ENCODE data around the gene THRB. TPM values are rescaled to one million over a fixed set of nuclear protein-coding genes. Genes with fewer than 3 reads are reported as not detected.

THRB gene
- total RNA-seq, 1 donor from 2014 or later = 22.8 TPM

DNA sequence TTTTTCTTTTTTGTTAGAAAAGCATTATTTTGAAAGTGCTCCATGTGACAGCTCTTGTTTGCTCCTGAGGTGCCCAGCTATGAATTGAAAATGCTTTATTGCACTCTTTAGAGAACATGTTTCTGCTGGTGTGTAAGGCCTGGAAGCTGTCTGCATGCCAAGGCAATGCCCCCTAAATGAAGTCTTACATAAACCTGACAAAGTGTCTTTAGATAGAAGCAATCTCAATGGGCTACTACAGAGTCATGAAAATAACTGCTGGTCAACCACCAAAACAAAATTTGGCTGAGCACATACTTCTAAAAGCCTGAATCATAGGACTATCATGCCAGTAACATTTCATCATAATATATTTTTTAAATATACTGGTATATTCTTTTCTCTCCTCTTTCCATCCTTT, 178.7 kb downstream of the THRB start:
- Histone ChIP-seq H3K4me3 (no peak overlapping the region), H3K4me1 (peaks cover 12% of the 10 kb centered on the region), H3K27ac (no peak overlapping the region), H3K9me3 (no peaks in the 10 kb centered on the region), H3K36me3 (no peaks in the 10 kb centered on the region), H3K27me3 (no peaks in the 10 kb centered on the region)
- intact Hi-C loops (cut with DNase I) = loop anchor here (5.0 kb wide), 1 partner anchor 1546 kb away; no protein-coding TSS in a partner anchor
- TF ChIP-seq POLR2A (IDR thresholded peaks at IDR 0.05) = no peak
- TF ChIP-seq, protein P1, sequence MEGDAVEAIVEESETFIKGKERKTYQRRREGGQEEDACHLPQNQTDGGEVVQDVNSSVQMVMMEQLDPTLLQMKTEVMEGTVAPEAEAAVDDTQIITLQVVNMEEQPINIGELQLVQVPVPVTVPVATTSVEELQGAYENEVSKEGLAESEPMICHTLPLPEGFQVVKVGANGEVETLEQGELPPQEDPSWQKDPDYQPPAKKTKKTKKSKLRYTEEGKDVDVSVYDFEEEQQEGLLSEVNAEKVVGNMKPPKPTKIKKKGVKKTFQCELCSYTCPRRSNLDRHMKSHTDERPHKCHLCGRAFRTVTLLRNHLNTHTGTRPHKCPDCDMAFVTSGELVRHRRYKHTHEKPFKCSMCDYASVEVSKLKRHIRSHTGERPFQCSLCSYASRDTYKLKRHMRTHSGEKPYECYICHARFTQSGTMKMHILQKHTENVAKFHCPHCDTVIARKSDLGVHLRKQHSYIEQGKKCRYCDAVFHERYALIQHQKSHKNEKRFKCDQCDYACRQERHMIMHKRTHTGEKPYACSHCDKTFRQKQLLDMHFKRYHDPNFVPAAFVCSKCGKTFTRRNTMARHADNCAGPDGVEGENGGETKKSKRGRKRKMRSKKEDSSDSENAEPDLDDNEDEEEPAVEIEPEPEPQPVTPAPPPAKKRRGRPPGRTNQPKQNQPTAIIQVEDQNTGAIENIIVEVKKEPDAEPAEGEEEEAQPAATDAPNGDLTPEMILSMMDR (IDR thresholded peaks at IDR 0.05) = no peak
- no peak for TF ChIP-seq POLR2AphosphoS5 (IDR thresholded peaks at IDR 0.05; ENCODE audit: insufficient read depth in 1 of 2, low read depth in 1 of 2)
- DNase-seq (ENCODE audit: extremely low spot score in 2 of 2) = no peak

DNA sequence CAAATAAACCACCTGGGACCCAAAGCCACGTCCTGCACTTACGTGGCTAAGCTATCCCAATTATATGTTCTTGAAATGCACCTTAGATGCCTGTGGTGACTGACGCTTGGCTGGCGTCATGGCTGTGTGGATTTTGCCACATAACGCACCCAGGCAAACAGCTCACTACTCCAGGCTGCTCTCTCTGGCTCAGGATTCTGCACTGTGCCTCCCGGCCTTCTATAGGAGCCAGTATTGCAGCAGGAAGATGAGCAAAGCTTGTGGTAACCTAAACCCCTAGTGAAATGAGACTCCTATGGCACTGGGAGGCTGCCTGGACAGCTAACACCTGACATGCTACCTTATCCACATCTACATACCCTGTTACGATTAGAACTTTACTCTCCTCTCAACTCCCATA, 179.3 kb downstream of the THRB start:
- no peaks in the 10 kb centered on the region for H3K9me3 ChIP-seq
- no peak for TF ChIP-seq POLR2AphosphoS5 (IDR thresholded peaks at IDR 0.05; ENCODE audit: insufficient read depth in 1 of 2, low read depth in 1 of 2)
- no peak for TF ChIP-seq POLR2A (IDR thresholded peaks at IDR 0.05)
- TF ChIP-seq, protein P1 (IDR thresholded peaks at IDR 0.05) = no peak
- H3K4me1 ChIP-seq = peaks cover 12% of the 10 kb centered on the region
- H3K27me3 ChIP-seq = no peaks in the 10 kb centered on the region
- H3K36me3 ChIP-seq = no peaks in the 10 kb centered on the region
- DNase-seq (ENCODE audit: extremely low spot score in 2 of 2) = no peak
- no peak overlapping the region for H3K27ac ChIP-seq
- no peak overlapping the region for H3K4me3 ChIP-seq
- intact Hi-C loops (cut with DNase I) = loop anchor here (5.0 kb wide), 1 partner anchor 1547 kb away; no protein-coding TSS in a partner anchor

GRCh38 chr3:24311881-24312280, 182.8 kb downstream of the THRB start:
- DNase-seq (ENCODE audit: extremely low spot score in 2 of 2) = no peak
- H3K4me1 ChIP-seq = peaks cover 12% of the 10 kb centered on the region
- H3K9me3 ChIP-seq = no peaks in the 10 kb centered on the region
- TF ChIP-seq POLR2A (IDR thresholded peaks at IDR 0.05) (no peak), POLR2AphosphoS5 (IDR thresholded peaks at IDR 0.05; ENCODE audit: insufficient read depth in 1 of 2, low read depth in 1 of 2) (no peak)
- TF ChIP-seq, protein P1 (IDR thresholded peaks at IDR 0.05) = no peak
- H3K36me3 ChIP-seq = no peaks in the 10 kb centered on the region
- intact Hi-C loops (cut with DNase I) = no loop called here
- no peak overlapping the region for H3K4me3 ChIP-seq
- no peak overlapping the region for H3K27ac ChIP-seq
- H3K27me3 ChIP-seq = no peaks in the 10 kb centered on the region

DNA sequence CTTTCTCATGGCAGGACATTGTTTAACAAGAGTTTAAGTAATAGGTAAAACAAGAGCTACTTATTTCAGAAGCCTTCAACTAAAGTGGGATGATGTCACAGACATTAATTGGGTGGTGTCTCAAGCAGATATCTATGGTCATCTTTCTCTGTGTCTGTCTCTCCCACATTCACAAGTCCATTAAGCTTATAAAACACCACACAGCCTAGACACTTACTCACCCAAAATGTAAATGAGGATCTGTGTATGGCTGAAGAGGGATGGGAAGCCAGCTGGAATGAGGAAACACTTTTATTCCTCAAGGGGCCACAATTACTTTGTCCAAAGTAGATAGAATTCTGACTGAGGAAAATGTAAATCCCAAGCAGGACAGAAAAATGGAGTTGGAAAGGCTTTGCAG, 183.8 kb downstream of the THRB start:
- H3K4me3 ChIP-seq = no peak overlapping the region
- TF ChIP-seq POLR2AphosphoS5 (IDR thresholded peaks at IDR 0.05; ENCODE audit: insufficient read depth in 1 of 2, low read depth in 1 of 2) (no peak), POLR2A (IDR thresholded peaks at IDR 0.05) (no peak)
- TF ChIP-seq, protein P1 (IDR thresholded peaks at IDR 0.05) = no peak
- intact Hi-C loops (cut with DNase I) = no loop called here
- no peak for DNase-seq (ENCODE audit: extremely low spot score in 2 of 2)
- H3K36me3 ChIP-seq = no peaks in the 10 kb centered on the region
- no peak overlapping the region for H3K27ac ChIP-seq
- no peaks in the 10 kb centered on the region for H3K27me3 ChIP-seq
- no peaks in the 10 kb centered on the region for H3K9me3 ChIP-seq
- H3K4me1 ChIP-seq = peaks cover 15% of the 10 kb centered on the region

- H3K4me3 ChIP-seq = no peak overlapping the region
- no peaks in the 10 kb centered on the region for H3K36me3 ChIP-seq
- no peak for TF ChIP-seq POLR2A (IDR thresholded peaks at IDR 0.05)
- no peak for TF ChIP-seq POLR2AphosphoS5 (IDR thresholded peaks at IDR 0.05; ENCODE audit: insufficient read depth in 1 of 2, low read depth in 1 of 2)
- TF ChIP-seq, protein P1 (IDR thresholded peaks at IDR 0.05) = no peak
- H3K4me1 ChIP-seq = peaks cover 8% of the 10 kb centered on the region
- no peak for DNase-seq (ENCODE audit: extremely low spot score in 2 of 2)
- no peaks in the 10 kb centered on the region for H3K9me3 ChIP-seq
- H3K27me3 ChIP-seq = no peaks in the 10 kb centered on the region
- intact Hi-C loops (cut with DNase I) = no loop called here
- H3K27ac ChIP-seq = no peak overlapping the region
Measured at GRCh38 chr3:24306518-24306917, 188.1 kb downstream of the THRB start.

Measured in vagina (tissue), 2 donors.